Renal pelvis (tissue), 4 donors: ENCODE data around the gene TOP1. TPM values are rescaled to one million over a fixed set of nuclear protein-coding genes. Genes with fewer than 3 reads are reported as not detected.
"Not testable (repeated sequence)": the region's sequence is repeated elsewhere in the genome, so short reads cannot be mapped to it uniquely, and the experiment has no call there.

ENCODE experiments used
- DNase-seq: peaks from one replicate; pipeline ENCODE4 v3.0.0-alpha.2; 2013
- polyA plus RNA-seq, 3 donors: library from polyadenylated mRNA; unstranded; fragments of 120-200 nt; gene quantifications; one replicate each; pipeline ENCODE4 v1.2.1, GENCODE V29; 2013; ENCODE audit not compliant: insufficient read length in 3 of 3

TOP1 gene
- polyA plus RNA-seq, 3 donors: 97.7 to 115 (median 111) TPM

DNA sequence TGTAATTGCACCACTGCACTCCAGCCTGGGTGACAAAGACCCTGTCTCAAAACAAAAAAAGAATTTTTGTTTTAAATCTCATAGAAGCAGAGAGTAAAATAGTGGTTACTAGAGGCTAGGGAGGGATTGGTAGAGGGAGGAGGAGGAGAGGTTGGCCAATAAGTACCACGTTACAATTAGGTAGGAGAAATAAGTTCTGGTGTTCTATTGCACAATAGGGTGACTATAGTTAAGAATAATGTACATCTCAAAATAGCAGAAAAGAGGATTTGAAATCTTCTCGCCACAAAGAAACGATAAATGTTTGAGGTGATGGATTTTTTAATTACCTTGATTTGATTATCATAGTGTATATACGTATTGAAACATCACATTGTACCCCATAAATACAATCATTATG is 27.1 kb upstream of the TOP1 start:
- DNase-seq: no peak

DNA sequence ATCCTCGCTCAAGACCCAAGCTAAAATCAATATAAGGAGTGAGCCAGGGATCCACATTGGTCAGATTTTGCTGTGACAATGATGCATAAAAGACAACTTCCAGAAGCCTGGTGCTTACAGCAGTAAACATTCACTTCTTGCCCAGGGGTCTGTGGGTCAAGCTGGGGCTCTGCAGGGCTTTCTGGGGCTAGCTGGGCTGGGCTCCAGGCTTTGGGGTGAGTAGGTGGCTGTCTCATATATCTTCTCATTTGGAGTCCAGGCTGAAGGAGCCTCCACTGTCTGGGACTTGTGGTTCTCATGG is 25.8 kb upstream of the TOP1 start:
- no peak for DNase-seq

DNA sequence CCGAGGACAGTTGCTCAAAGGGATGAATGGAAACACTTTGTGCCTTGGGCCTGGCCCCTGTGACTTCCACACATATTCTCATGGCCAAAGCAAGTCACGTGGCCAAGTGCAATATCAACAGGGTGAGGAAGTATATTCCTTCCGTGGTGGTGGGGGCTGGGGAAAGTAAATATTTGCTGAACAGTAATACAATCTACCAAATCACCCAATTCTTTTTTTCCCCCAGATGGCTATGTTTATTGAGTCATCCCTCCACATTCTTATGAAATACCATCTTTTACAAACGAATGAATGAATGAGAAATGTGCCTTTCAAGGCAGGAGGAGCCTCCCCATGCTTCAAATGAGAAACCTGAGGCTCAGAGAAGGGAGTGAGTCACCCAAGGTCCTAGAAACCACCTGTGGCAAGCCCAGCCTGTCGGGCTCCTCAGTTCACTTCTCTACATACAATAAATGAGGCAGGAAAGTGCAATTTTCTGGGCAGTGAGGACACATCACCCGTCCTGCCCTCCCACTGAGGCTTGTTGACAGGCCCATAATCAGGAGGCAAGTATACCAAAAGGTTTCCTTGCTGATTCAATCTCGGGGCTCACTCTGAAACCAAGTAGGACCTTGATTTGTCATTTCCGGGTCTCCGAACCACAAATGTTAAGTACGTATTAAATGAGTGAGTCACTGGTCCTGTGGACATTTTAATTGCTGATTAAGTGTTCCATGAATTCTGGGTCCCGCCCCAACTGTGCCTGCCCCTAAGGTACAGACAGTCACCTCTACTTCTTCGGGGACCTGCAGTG is 25.3 kb upstream of the TOP1 start:
- no peak for DNase-seq

DNA sequence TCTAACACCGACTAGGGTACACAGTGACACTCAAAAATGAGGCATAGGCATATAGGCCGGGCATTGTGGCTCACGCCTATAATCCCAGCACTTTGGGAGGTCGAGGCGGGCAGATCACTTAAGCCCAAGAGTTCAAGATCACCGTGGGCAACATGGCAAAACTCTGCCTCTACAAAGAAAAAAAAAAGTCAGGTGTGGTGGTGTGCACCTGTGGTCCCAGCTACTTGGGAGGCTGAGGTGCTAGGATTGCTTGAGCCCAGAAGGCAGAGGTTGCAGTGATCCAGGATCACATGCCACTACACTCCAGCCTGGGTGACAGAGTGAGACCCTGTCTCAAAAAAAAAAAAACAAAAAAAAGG is 24.7 kb upstream of the TOP1 start:
- not testable (repeated sequence) for DNase-seq

DNA sequence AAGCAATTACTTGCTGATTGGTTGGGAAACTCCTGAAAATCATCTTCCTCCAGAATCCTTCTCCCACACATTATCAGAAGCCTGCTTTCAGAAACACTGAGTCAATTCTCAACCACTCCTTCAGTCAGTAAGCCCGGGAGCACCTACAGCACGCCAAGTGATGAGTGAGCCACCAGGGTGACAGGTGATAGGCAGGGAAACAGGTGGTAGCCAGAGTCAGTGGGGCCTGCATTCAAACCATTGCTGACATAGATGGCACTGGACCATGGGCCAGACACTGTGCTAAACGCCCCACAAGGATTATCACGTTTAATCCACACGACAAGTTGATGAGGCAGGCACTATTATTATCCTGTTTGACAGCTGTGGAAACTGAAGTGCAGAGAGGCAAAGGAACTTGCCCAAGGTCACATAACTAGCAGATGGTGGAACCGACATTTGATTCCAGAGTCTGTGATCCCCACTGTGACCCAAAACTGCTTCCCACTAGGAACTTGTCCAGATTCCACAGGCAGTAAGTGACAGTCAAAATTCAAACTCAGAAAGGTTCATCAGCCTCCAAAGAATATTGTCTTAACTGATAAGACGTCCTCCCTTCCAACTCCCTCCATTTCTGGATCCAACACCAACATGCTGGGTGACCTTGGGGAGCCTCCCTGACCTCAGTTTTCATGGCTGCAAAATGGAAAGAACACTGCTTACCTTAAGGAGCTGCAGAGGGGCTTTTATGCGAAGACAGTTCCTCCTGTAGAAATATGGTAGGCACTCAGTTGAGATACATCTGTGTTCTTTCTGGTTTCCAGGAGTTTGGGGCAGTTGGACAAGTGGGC is 23.9 kb upstream of the TOP1 start:
- DNase-seq: no peak

DNA sequence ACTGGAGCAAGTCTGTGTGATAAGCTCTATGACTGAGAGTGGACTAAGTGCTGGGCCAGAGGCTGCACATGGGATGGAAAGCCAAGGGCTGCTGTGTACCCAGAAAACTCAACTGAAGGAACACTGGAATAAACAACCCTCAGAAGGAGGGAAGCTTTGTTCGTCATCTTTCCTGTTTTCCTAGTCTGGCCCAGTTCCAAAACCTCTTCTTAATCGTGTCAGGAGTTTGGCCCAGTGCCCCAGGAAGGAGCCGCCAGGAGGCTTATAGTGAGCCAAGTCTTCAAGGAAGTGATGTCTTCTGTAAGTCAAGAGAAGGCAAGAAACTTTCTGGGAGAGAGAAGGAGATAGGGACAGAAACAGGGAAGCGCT is 23.3 kb upstream of the TOP1 start:
- no peak for DNase-seq

DNA sequence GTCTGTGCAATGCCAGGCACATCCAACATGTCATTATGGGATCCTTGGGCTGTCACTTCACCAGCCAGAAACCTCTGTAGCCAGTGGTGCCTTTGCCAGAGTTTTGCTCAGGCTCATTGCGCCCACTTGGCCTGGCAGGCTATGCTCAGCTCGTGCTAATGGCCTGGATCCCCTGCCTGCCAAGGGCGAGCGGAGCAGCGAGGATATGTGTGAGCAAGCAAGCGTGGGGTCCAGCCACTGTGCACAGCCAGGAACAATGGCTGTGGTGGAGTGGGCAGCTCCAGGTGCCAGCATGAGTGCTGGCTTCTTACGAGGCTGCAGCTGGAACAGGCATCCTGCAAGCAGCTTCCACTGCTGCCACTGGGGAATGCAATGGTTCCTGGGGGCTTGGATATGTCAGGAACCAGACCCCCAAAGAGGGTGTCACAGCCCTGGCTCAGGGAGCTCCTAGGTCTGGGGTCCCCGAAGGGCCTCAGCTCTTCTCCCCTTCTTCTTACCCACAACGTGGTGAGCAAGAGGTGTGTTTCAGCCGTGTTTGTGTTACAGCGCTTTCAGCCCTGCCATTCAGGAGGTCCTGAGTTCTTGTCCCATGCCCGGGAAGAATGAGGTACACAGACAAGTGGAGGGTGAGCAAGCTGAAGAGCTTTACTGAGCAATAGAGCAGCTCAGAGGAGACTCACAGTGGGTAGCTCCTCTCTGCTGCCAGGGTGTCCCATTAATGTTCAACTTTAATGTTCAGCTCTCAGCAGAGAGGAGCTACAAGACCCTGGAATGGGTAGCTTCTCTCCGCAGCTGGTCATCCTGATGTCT is 22.3 kb upstream of the TOP1 start:
- no peak for DNase-seq

DNA sequence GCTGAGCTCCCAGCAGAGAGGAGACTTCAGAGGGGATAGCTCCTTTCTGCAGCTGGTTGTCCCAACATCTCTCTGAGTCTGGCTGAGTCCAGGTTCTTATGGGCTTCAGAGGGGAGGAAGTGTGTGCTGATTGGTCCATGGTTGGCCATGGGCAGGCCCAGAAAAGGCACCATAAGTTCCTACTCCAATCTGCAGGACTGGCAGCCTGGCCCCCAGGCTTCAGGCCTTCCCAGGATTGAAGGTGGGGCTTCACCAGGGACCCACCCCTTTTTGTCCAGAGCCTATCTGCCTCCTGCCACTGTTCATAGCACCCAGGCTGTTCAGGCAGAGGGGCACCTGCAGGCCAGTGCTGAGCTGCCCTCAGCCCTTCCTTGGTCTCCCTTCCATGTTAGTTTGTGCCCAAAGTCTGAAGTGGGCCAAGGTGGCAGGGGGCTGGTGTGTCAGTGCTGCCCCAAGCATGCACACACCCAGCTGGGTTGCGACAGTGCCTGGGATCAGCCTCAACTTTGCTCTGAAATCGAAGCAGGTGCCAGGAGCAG is 21.6 kb upstream of the TOP1 start:
- no peak for DNase-seq

DNA sequence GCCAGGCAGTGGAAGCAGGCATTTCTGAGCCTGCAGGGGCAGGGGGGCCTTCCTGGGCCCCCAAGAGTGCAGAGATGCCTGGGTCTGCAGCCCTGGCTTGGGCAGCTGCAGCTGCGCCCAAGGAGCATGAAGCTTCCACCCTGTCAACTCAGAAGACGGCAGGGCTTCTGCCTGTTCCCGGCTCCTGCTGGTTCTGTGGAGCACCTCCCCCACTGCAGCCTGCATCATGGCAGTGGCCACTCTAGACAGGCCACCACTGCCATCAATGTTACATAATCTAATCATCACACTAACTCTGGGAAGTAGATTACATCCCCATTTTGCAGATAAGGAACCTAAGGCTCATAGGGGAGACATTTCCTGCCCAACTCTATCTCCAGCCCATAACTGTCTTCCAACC is 21.1 kb upstream of the TOP1 start:
- DNase-seq: no peak

DNA sequence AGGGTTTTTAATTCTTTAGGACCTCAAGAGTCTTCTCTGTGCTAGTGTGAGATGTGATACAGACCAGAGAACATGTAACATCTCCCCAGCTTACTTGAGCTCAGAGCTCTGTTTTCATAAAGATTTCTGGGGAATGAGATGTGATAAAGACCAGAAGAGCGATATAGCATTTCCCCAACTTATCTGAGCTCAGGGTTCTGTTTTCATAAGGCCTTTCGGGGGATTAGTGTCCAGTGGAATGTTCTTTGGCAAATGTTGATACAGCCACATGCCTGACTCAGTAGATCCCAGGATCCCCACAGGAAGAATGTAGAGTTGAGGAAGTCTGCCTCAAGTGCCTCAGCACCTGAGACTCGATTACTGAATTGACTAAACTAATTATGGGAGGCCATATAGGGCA is 18.7 kb upstream of the TOP1 start:
- no peak for DNase-seq

DNA sequence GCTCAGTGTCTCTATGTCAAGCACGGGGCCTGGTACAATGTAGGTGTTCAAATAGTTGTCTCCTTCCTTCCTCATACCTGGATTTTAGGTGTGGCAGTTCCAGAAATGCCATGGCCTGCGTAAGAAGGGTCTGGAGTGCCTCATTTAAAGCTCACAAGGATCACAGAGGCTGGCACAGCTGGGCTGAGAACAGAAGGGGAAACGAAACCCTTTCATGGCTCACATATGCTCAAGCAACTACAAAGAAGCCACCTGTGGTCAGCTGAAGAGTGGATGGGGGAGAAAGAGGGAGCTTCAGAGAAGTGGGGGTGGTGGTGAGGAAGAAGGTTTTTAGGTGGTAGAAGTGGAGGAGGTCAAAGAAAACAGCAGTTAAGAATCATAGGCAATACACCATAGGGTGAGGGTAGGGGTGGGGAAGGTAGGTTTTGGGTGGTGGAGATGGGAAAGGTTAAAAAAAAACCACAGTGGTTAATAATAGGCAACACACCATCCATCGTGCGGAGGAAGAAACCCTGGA is 17.0 kb upstream of the TOP1 start:
- no peak for DNase-seq

DNA sequence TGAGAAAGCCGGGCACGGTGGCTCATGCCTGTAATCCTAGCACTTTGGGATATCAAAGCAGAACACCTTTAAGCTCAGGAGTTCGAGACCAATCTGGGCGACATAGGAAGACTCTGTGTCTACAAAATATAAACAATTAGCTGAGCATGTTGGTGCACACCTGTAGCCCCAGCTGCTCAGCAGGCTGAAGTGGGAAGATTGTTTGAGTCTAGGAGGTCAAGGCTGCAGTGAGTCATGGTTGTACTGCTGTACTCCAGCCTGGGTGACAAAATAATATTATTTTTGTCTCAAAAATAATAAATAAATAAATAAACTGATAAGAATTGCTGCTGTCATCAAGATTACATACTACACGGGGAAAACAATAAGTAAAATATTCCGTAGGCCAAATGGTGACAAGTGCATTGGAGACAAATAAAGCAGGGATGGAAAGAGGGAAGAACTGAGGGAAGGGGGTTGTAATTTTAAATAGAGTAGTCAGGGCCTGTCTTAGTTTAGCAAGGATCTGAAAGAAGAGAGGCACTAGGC is 14.0 kb upstream of the TOP1 start:
- no peak for DNase-seq

DNA sequence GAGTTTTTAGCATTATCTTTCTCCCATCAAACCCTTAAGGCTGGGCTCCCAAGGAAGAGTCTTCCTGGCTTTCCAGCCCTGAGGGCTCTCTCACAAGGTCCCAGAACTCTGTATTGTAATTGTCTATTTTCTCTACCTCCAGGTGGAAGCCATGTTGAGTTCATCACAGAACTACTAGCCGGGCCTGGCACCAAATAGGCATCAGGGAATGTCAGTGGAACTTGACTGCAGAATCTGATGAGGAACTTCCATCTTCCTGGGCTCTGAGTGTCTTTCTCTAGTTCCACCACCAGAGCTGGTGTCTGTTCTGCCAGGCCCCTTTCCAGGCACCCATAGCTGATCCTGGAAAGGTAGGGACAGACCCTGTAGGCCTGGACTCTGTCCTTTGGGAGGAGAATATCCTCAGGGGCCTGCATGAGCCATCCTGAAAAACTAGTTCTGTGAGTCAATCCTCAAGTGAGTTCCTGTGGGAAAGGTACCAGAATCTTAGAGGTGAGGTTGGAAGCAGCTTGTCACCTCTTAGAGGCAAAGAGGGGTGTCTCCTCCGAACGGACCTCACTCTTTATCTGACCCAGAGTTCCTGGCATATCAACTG is 11.1 kb upstream of the TOP1 start:
- no peak for DNase-seq

DNA sequence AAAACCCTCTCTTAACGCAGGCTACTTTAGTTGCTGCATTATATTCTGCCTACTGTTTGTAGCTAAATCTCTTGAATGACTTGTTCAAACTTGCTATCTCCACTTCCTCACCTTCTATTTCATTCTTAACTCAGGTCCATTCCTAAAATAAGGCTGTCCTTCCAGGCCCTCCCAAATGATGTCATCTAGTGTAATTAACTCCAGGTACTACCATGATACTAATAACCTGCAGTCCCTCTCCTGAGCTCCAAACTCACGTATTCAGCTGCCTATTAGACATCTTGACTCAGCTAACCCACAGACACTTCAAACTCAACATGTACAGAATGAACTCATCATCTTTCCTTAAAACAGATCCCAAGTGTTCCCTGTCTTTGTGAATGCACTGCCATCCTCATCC is 10.5 kb upstream of the TOP1 start:
- no peak for DNase-seq

DNA sequence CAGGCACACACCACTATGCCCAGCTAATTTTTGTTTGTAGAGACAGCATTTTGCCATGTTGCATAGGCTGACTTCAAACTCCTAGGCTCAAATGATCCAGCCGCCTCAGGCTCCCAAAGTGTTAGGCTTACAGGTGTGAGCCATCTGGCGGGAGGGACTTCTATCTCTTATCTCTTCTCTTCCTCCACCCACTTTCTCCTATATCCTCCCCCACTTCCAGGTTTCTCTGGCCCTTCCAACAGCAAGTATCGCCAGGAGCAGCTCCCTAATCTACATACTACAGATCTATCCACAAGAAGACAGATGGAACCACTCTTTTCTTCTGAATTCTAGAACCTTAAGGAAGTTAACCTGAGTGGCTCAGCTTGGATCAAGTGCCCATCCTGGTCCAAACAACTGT is 5.1 kb upstream of the TOP1 start:
- no peak for DNase-seq

DNA sequence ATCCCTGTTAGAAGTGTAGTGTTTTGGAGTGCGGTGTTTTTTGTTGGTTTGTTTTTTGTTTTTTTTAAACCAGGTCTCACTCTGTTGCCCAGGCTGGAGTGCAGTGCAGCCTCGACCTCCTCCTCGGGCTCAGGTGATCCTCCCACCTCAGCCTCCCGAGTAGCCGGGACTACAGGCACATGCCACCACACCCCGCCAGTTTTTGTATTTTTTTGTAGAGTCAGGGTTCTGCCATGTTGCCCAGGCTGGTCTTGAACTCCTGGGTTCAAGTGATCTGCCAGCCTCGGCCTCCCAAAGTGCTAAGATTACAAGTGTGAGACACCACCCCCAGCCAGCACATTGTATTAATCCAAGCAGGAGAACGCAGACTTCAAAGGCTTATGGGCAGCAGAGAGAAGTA is 1.3 kb upstream of the TOP1 start:
- no peak for DNase-seq

DNA sequence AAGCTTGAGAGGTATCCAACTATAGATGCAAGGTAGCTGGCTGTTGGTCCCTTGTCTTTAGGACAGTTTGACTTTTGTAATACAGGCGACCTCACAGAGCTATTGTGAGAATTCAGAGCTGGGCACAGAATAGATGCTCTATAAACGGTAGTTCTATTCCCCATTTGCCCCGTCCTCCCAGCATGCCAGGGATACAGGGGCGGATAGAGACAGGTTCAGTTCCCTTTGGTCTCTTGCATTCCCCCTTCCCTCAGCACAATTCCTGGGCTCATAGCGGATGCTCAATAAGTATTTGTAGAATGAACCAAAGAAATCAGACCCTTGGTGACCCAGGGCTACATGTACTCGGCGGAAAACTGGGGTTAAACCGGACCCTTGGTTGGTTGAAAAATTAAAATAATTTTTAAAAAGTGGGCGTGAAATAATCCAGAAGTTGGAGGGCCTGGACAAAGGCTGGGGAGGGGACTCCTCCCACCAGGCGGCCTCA is 707 bp upstream of the TOP1 start:
- DNase-seq: no peak

DNA sequence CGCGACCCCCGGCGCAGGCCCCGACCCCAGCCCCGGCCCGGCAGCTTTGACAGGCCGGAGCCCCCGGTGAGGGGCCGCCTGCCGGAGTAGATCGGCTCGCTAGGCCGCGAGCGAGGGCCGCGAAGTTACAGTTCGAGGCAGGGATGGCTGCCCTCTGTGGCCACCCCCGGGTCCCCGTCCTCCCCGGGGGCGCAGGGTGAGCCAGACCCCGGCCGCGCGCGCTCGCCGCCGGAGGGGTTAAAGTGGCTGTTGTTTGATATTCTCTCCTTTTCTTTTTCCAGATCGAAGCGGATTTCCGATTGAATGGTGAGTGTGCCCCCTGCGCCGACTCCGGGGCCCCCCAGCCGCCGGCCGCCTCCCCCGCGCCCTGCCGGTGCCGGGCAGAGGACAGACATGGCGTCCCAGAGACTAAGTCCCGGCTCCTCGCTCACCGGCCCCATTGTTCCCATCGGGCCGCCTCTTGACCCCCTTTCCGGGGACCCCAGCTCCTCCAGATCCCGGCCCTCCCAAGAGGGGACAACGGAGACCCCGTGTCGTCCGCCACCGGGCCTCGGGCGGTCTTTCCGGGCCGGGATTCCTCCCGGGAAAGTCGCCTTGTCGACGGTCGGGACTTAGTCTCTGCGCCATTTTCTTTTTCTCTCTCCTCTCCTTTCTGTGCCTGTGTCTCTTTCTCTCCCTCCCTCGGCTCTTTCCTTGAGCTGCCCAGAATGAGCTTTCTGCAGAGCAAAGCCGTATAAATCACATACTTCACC is 704 bp downstream of the TOP1 start:
- no peak for DNase-seq

DNA sequence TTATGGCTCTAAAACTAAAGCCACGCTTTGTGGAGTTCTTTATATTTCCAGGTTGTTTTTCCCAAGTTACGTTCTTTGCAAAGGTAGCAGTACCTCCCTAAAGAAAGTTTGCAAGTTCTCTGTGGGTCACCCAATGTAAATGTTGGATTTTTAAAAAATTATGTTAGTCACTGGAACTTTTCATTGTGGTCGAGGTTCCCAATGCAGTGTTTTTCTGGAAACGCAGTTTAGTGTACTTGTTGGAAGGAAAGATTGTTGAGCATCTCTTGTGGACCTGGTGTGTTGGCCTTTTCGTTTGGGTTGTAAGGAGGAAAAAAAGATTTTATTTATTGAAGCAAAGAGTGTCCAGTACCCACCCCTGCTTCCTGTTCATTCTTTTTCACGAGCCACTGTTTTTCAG is 1.4 kb downstream of the TOP1 start:
- DNase-seq: no peak

DNA sequence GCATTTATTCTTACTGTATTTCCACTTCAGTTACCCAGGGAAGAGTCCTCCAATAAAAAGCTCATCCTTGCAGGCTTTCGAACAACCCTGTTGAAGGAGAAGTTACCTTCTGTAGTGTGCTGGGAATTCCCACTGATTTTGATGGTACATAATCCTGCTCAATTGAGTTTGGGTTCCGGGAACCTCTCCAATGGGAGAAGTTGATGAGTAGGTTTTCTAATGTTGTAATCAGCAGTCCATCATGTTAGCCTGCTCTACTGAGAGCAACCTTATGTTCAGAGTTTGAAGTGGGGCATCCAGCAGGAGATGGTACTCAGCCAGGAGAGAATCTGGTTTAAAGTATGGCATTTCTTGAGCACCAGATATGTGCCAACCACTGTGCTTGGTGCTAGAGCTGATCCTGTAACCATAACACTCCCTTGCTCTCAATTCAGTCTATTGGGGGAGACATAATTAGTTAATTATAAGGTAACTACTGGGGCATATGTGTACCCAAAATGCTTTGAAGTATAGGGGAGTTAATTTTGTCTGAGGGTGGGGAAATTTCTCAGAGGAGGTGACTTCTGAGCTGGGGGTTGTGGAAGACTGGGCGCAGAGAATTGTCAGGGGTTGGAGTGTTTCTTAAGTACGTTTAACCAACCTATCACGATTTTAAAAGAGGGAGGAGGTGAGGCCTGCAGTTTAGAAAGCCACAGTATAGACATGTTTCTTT is 2.1 kb downstream of the TOP1 start:
- no peak for DNase-seq
